Testis (tissue), 3 donors: ENCODE results near the gene MINDY4. TPM values are rescaled to one million over a fixed set of nuclear protein-coding genes. Genes with fewer than 3 reads are reported as not detected.

ENCODE experiments used
- DNase-seq: peaks from one replicate; pipeline ENCODE4 v3.0.0-alpha.2; 2019
- H3K27ac ChIP-seq, 2 donors: fragments of 200-600 bp; sonication (generic); one replicate each; pipeline ENCODE4 v1.5.1; 2019
- H3K27me3 ChIP-seq: fragments of 200-600 bp; sonication (generic); one replicate; pipeline ENCODE4 v1.5.1; 2019
- H3K36me3 ChIP-seq: fragments of 200-600 bp; sonication (generic); one replicate; pipeline ENCODE4 v1.5.1; 2017; ENCODE audit warnings: low read depth; ENCODE audit errors: missing control alignments
- H3K4me1 ChIP-seq: fragments of 200-600 bp; sonication (generic); one replicate; pipeline ENCODE4 v1.5.1; 2019
- H3K4me3 ChIP-seq, 2 donors: fragments of 200-600 bp; sonication (generic); one replicate each; pipeline ENCODE4 v1.5.1; 2017 to 2019
- H3K9me3 ChIP-seq: fragments of 200-600 bp; sonication (generic); one replicate; pipeline ENCODE4 v1.5.1; 2017
- CTCF ChIP-seq, 3 experiments: fragments of 450-650 bp in 2 of 3; fragments of 200-600 bp in 1 of 3; sonication (generic) in 1 of 3; IDR thresholded peaks; one replicate each; pipeline ENCODE4 v1.5.1; 2016 to 2019; ENCODE audit warnings: antibody characterized with exemption in 3 of 3, mild to moderate bottlenecking in 2 of 3, moderate library complexity in 1 of 3
- POLR2A ChIP-seq: fragments of 450-650 bp; IDR thresholded peaks from one replicate; pipeline ENCODE4 v1.6.1; 2017; ENCODE audit warnings: antibody characterized with exemption, mild to moderate bottlenecking, moderate library complexity
- WGBS, 2 donors: methylation state at CpG; one replicate each; pipeline ENCODE4 v1.1.5; 2018; 5-methylcytosine and 5-hydroxymethylcytosine counted together
- intact Hi-C: fragments of 100-400 bp; cut with DNase I; formaldehyde crosslinking; loops from one replicate; pipeline ENCODE4 v1.15.1; 2023; ENCODE audit warnings: low total_unique reads
- polyA plus RNA-seq: library from polyadenylated mRNA; stranded (reverse); fragments of 350-450 nt; fragmentation: Illumina TruSeq; extraction: RNeasy Lipid Tissue Mini Kit (QIAGEN cat#74804); gene quantifications from one replicate; pipeline ENCODE4 v1.2.3, GENCODE V29; 2014; ENCODE audit warnings: low read depth, low replicate concordance; ENCODE audit not compliant: insufficient read depth
- total RNA-seq, 2 donors: library from RNA; depleted of rRNA; stranded (reverse); fragments of >200 nt; gene quantifications; one replicate each; pipeline ENCODE4 v1.2.3, GENCODE V29; 2016

Gene MINDY4
- total and polyA plus RNA-seq, 3 donors from 2014 or later, result 25.3 to 51.7 (median 47.6) TPM

GRCh38 chr7:30921540-30922401, 150.6 kb downstream of the MINDY4 start:
- no peaks in the 10 kb centered on the region for H3K27me3 ChIP-seq
- TF ChIP-seq CTCF (IDR thresholded peaks at IDR 0.05), result no peak
- no peak for TF ChIP-seq POLR2A
- no peak overlapping the region for H3K27ac ChIP-seq
- no peaks in the 10 kb centered on the region for H3K36me3 ChIP-seq
- WGBS, 2 donors, result 84 to 91% methylated on average over 4 to 17 of the region's 19 CpGs
- intact Hi-C loops, result no loop called here
- no peak overlapping the region for H3K4me3 ChIP-seq
- H3K9me3 ChIP-seq, result no peaks in the 10 kb centered on the region
- no peak for DNase-seq
- H3K4me1 ChIP-seq, result no peaks in the 10 kb centered on the region

GRCh38 chr7:30922596-30922995, 151.4 kb downstream of the MINDY4 start:
- DNase-seq, result no peak
- Histone ChIP-seq H3K4me3 (no peak overlapping the region), H3K27ac (no peak overlapping the region), H3K36me3 (no peaks in the 10 kb centered on the region), H3K27me3 (no peaks in the 10 kb centered on the region), H3K9me3 (no peaks in the 10 kb centered on the region), H3K4me1 (no peaks in the 10 kb centered on the region)
- 92 to 95% methylated on average over 7 to 9 of the region's 9 CpGs for WGBS, 2 donors
- no peak for TF ChIP-seq POLR2A
- TF ChIP-seq CTCF (IDR thresholded peaks at IDR 0.05), result no peak
- intact Hi-C loops, result no loop called here

GRCh38 chr7:30923009-30923773, 152.0 kb downstream of the MINDY4 start:
- no peak overlapping the region for H3K4me3 ChIP-seq
- H3K9me3 ChIP-seq, result no peaks in the 10 kb centered on the region
- intact Hi-C loops, result no loop called here
- DNase-seq, result no peak
- 95% methylated on average over 16 to 19 of the region's 19 CpGs for WGBS, 2 donors
- H3K27me3 ChIP-seq, result no peaks in the 10 kb centered on the region
- H3K27ac ChIP-seq, result no peak overlapping the region
- no peaks in the 10 kb centered on the region for H3K36me3 ChIP-seq
- H3K4me1 ChIP-seq, result no peaks in the 10 kb centered on the region
- TF ChIP-seq CTCF (IDR thresholded peaks at IDR 0.05) (no peak), POLR2A (no peak)

GRCh38 chr7:30923774-30924413, 152.7 kb downstream of the MINDY4 start:
- H3K4me1 ChIP-seq, result no peaks in the 10 kb centered on the region
- H3K27ac ChIP-seq, result no peak overlapping the region
- H3K27me3 ChIP-seq, result no peaks in the 10 kb centered on the region
- no peaks in the 10 kb centered on the region for H3K36me3 ChIP-seq
- H3K4me3 ChIP-seq, result no peak overlapping the region
- H3K9me3 ChIP-seq, result no peaks in the 10 kb centered on the region
- no peak for TF ChIP-seq CTCF (IDR thresholded peaks at IDR 0.05)
- no peak for TF ChIP-seq POLR2A
- intact Hi-C loops, result no loop called here
- peak; percentile 3 for DNase-seq
- 84 to 95% methylated on average over 9 to 13 of the region's 13 CpGs for WGBS, 2 donors
